Naive thymus-derived CD8-positive, alpha-beta T cell (primary cell): ENCODE results near the gene ELOVL2. TPM values are rescaled to one million over a fixed set of nuclear protein-coding genes. Genes with fewer than 3 reads are reported as not detected.
"Not testable (repeated sequence)": the region's sequence is repeated elsewhere in the genome, so short reads cannot be mapped to it uniquely, and the experiment has no call there.

Source experiments
- ATAC-seq, 2 donors: fragments of 150-1000 bp; cut with Tn5 transposase in 1 of 2; sonication (Bioruptor Pico), chemical (Tn5 transposase) in 1 of 2; 1 replicate in 1 of 2; 2 replicates in 1 of 2; pipeline ENCODE4 v1.10.0; 2021; ENCODE audit warnings: mild to moderate bottlenecking in 2 of 2, moderate library complexity in 2 of 2
- POLR2A ChIA-PET: fragments of 350-600 bp; sonication (Branson Sonifier 250); formaldehyde crosslinking; loops from one replicate; lab custom pipeline; 2021; ENCODE audit warnings: antibody characterized with exemption; lab: Charles Lee
- DNase-seq, 10 donors: peaks; one replicate each; pipeline versions ENCODE4 v3.0.0 to v3.0.0-alpha.2; 2020 to 2022
- H3K27ac Mint-ChIP-seq, 10 donors: one replicate each; pipeline ENCODE4 v1.8.0; 2020 to 2022; ENCODE audit warnings: mild to moderate bottlenecking in 10 of 10, mixed read lengths in 10 of 10, moderate library complexity in 4 of 10, inconsistent platforms in 1 of 10
- H3K27me3 Mint-ChIP-seq, 5 donors: one replicate each; pipeline ENCODE4 v1.8.0; 2021 to 2022; ENCODE audit warnings: mixed read lengths in 5 of 5
- H3K36me3 Mint-ChIP-seq, 3 donors: one replicate each; pipeline ENCODE4 v1.8.0; 2020 to 2022; ENCODE audit warnings: mixed read lengths in 3 of 3, mild to moderate bottlenecking in 2 of 3, inconsistent platforms in 1 of 3
- H3K4me1 Mint-ChIP-seq, 4 donors: one replicate each; pipeline ENCODE4 v1.8.0; 2021 to 2022; ENCODE audit warnings: mixed read lengths in 4 of 4
- H3K4me3 Mint-ChIP-seq, 10 donors: one replicate each; pipeline ENCODE4 v1.8.0; 2020 to 2022; ENCODE audit warnings: mild to moderate bottlenecking in 10 of 10, mixed read lengths in 10 of 10, moderate library complexity in 6 of 10, inconsistent platforms in 1 of 10
- H3K9me3 Mint-ChIP-seq, 9 donors: one replicate each; pipeline ENCODE4 v1.8.0; 2020 to 2022; ENCODE audit warnings: mixed read lengths in 9 of 9, mild to moderate bottlenecking in 3 of 9, inconsistent platforms in 1 of 9, moderate library complexity in 1 of 9
- polyA plus RNA-seq, 3 donors: library from polyadenylated mRNA; unstranded; fragments of 300-500 nt; fragmentation: Illumina TruSeq; gene quantifications; one replicate each; pipeline ENCODE4 v1.2.3, GENCODE V29; 2021
- total RNA-seq, 8 experiments: library from RNA in 2 of 8; stranded (reverse) in 2 of 8; gene quantifications; one replicate each; pipeline ENCODE4 v1.2.3 and lab custom pipeline; 2021 to 2026

The ELOVL2 gene
- total and polyA plus RNA-seq, 5 experiments from 2014 or later: not detected

DNA sequence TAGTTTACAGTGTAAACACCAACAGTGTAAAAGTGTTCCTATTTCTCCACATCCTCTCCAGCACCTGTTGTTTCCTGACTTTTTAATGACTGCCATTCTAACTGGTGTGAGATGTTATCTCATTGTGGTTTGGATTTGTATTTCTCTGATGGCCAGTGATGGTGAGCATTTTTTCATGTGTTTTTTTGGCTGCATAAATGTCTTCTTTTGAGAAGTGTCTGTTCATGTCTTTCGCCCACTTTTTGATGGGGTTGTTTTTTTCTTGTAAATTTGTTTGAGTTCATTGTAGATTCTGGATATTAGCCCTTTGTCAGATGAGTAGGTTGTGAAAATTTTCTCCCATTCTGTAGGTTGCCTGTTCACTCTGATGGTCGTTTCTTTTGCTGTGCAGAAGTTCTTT is 59.1 kb downstream of the ELOVL2 start:
- POLR2A ChIA-PET, H3K4me3 Mint-ChIP-seq, H3K36me3 Mint-ChIP-seq, H3K4me1 Mint-ChIP-seq, ATAC-seq, H3K9me3 Mint-ChIP-seq, DNase-seq, H3K27ac Mint-ChIP-seq: not testable (repeated sequence)
- H3K27me3 Mint-ChIP-seq: peaks cover 4 to 27% (median 8%) of the 10 kb centered on the region in 5 donors

DNA sequence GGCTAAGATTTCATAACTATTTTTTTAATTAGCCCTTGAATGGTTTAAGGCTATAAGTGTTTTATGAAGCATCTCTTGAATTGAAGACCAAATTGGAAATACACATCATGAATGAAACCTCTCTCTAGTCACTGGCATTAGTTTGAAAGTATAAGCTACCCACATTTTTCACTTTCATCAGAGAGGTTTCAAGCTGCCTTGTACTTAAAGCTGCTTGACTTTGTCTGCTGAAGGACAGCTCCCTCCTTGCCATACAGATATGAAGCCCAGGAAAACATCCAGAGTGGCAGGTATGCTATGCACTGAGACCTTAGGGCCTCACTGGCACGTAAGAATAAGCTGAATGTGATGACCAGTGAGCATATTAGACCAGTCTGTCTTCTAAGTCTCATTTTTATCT is 62.7 kb downstream of the ELOVL2 start:
- H3K36me3 Mint-ChIP-seq: peaks cover 0 to 2% (median 0%) of the 10 kb centered on the region in 3 donors
- H3K4me3 Mint-ChIP-seq: no peak overlapping the region
- POLR2A ChIA-PET: no interaction called here
- H3K27ac Mint-ChIP-seq: no peak overlapping the region
- no peaks in the 10 kb centered on the region for H3K4me1 Mint-ChIP-seq
- H3K9me3 Mint-ChIP-seq: peaks cover 0 to 6% (median 0%) of the 10 kb centered on the region in 9 donors
- H3K27me3 Mint-ChIP-seq: peaks cover 0 to 12% (median 6%) of the 10 kb centered on the region in 5 donors
- ATAC-seq: no peak
- no peak for DNase-seq

DNA sequence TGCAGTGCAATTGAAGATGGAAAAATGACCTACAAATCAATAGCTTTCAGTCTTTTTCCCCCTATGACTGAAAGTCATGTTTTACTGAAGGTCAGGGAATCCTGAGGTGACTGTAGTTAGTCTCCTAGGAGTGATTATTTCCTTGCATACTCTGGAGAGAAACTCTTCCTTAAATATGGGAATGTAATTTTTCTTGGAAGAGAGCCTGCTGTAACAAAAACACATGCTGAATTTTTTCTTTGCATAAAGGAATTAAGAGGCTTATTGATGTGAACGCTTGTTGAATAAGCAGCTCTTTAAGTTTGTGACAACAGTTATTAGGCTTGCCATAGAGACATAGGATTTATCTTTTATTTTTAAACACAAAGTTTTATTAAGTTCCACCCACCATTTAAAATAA is 64.5 kb downstream of the ELOVL2 start:
- Mint-ChIP-seq H3K4me3 (no peak overlapping the region), H3K4me1 (peaks cover 0 to 2% (median 0%) of the 10 kb centered on the region in 4 donors), H3K27ac (no peak overlapping the region), H3K36me3 (no peaks in the 10 kb centered on the region), H3K27me3 (peaks cover 0 to 12% (median 6%) of the 10 kb centered on the region in 5 donors), H3K9me3 (peaks cover 0 to 5% (median 0%) of the 10 kb centered on the region in 9 donors)
- POLR2A ChIA-PET: no interaction called here
- no peak for ATAC-seq
- DNase-seq: no peak

DNA sequence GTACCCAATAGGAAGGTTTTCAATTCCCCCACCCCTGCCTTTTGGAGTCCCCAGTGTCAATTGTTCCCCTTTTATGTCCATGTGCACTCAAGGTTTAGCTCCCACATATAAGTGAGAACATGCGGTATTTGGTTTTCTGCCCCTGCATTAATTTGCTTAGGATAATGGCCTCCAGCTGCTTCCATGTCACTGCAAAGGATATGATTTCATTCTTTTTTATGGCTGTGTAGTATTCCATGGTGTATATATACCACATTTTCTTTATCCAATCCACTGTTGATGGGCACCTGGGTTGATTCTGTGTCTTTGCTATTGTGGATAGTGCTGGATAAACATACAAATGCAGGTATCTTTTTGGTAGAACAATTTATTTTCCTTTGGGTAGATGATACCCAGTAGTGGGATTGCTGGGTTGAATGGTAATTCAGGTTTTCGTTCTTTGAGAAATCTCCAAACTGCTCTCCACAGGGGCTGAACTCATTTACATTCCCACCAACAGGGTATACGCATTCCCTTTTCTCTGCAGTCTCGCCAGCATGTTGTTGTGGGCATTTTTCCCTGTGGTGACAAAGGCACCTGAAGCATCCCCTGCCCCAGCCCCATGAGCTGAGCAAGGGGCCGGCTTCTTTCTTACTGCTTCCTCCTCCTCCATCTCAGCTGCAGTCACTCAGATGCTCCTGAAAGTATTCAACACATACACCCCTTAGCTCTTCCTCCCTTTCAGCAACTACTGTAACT is 66.7 kb downstream of the ELOVL2 start:
- POLR2A ChIA-PET: no interaction called here
- Mint-ChIP-seq H3K36me3 (no peaks in the 10 kb centered on the region), H3K4me3 (no peak overlapping the region), H3K9me3 (peaks cover 0 to 5% (median 0%) of the 10 kb centered on the region in 9 donors), H3K4me1 (peaks cover 0 to 2% (median 0%) of the 10 kb centered on the region in 4 donors), H3K27ac (no peak overlapping the region), H3K27me3 (peaks cover 0 to 12% (median 6%) of the 10 kb centered on the region in 5 donors)
- ATAC-seq: no peak
- DNase-seq: no peak

DNA sequence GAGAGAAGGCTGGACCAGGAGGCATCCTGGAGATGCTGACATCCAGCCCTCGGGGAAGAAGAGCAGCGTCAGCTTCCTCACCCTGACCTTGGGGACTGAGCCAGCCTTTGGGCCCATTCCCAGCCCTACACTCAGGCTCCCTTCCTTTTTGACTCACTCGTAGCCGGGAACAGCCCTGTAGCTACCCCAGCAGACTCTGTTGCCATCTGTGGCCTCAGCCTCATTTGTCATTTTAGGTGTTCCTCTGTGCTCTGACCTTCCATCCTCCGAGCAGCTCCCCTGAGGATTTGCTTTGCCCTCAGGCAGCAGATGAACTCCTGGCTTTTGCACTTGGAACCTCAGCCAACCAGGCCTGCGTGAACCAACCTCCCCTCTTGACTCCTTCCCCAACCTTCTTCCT is 67.5 kb downstream of the ELOVL2 start:
- H3K4me1 Mint-ChIP-seq: peaks cover 0 to 2% (median 0%) of the 10 kb centered on the region in 4 donors
- DNase-seq: no peak
- no peak overlapping the region for H3K4me3 Mint-ChIP-seq
- H3K9me3 Mint-ChIP-seq: peaks cover 0 to 5% (median 0%) of the 10 kb centered on the region in 9 donors
- peaks cover 0 to 12% (median 6%) of the 10 kb centered on the region in 5 donors for H3K27me3 Mint-ChIP-seq
- no peaks in the 10 kb centered on the region for H3K36me3 Mint-ChIP-seq
- ATAC-seq: no peak
- POLR2A ChIA-PET: no interaction called here
- no peak overlapping the region for H3K27ac Mint-ChIP-seq

DNA sequence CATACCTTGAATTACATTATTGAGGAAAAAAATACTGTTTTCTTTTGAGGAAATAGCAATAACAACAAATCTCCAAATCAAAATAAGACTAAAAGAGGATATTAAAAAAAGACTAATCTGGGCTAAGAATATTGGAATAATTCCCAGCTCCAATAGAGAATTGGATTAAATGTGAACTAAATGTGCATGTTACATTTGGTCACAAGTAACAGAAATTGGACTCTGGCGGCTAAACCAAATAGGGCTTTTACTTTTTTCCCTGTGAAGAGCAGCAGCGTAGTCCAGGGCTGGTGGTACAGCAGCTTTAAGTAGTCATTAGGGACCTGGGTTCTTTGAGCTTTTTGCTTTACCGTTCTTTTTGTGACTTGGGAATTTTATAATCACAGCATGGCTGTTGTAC is 71.9 kb downstream of the ELOVL2 start:
- Mint-ChIP-seq H3K36me3 (no peaks in the 10 kb centered on the region), H3K27me3 (peaks cover 3 to 23% (median 12%) of the 10 kb centered on the region in 5 donors), H3K4me1 (peaks cover 0 to 2% (median 0%) of the 10 kb centered on the region in 4 donors), H3K9me3 (peaks cover 0 to 11% (median 4%) of the 10 kb centered on the region in 9 donors), H3K27ac (no peak overlapping the region), H3K4me3 (no peak overlapping the region)
- DNase-seq: no peak
- POLR2A ChIA-PET: no interaction called here
- no peak for ATAC-seq

DNA sequence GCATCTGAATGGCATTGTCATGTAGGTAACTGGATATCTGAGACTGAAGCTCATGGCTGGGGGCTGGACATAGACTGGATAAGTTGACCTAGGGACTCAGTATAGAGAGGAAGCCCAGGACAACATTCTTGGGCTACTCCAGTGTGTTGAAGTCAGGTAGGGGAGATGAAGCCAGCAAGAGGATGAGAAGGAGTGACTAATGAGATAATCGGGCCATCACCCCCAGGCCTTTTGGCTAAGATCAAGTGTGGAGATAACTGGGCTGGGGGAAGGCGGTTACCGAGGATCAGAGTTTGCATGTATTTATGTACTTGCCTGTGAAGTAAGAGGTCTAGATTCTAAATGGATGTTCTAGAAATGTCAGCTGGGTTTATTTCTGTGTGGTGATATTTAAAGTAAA is 73.4 kb downstream of the ELOVL2 start:
- peaks cover 3 to 23% (median 12%) of the 10 kb centered on the region in 5 donors for H3K27me3 Mint-ChIP-seq
- H3K27ac Mint-ChIP-seq: no peak overlapping the region
- H3K4me3 Mint-ChIP-seq: no peak overlapping the region
- ATAC-seq (no peak), DNase-seq (no peak)
- peaks cover 0 to 8% (median 0%) of the 10 kb centered on the region in 3 donors for H3K36me3 Mint-ChIP-seq
- H3K9me3 Mint-ChIP-seq: peaks cover 0 to 23% (median 10%) of the 10 kb centered on the region in 9 donors
- POLR2A ChIA-PET: no interaction called here
- H3K4me1 Mint-ChIP-seq: no peaks in the 10 kb centered on the region

DNA sequence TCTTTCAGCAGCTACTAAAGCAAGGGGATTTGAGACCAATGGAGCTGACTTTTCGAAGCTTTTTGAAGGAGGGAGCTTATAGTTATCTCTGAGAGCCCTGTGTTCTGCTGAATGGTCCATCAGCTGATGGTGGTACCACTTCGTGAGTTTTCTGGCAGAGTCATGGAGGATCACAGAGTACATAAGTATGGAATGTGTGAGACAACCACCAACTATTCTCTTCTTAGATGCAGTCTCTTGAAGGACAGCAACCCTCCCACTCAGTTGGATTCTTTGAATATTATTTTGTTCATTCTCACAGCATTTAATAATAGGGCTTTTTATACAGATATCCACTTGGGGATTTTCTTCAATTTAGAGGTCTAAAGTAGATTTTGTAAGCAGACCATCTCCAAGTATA is 75.3 kb downstream of the ELOVL2 start:
- POLR2A ChIA-PET: no interaction called here
- Mint-ChIP-seq H3K27me3 (peaks cover 3 to 23% (median 21%) of the 10 kb centered on the region in 5 donors), H3K4me1 (no peaks in the 10 kb centered on the region), H3K9me3 (peaks cover 0 to 29% (median 17%) of the 10 kb centered on the region in 9 donors), H3K36me3 (peaks cover 0 to 19% (median 4%) of the 10 kb centered on the region in 3 donors), H3K27ac (no peak overlapping the region), H3K4me3 (no peak overlapping the region)
- ATAC-seq: no peak
- DNase-seq: no peak

DNA sequence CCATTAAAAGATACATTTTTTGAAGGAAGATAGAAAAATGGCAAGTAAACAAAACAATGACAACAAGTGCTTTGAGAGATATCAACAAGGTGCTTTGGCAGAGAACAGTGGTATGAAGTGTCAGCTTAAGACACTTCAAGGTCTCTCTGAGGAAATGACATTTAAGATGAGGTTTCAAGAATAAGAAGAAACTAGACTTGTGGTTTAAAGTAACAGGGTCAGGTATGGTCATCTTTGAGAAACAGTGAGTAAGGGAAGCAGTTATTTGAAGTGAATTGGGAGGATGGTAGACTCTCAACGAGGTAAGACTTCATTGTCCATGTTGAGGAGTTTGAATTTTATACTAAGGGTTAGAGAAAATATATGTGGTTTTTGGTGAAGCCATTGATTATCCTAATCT is 79.4 kb downstream of the ELOVL2 start:
- Mint-ChIP-seq H3K4me1 (no peaks in the 10 kb centered on the region), H3K9me3 (peaks cover 0 to 29% (median 17%) of the 10 kb centered on the region in 9 donors)
- POLR2A ChIA-PET: no interaction called here

DNA sequence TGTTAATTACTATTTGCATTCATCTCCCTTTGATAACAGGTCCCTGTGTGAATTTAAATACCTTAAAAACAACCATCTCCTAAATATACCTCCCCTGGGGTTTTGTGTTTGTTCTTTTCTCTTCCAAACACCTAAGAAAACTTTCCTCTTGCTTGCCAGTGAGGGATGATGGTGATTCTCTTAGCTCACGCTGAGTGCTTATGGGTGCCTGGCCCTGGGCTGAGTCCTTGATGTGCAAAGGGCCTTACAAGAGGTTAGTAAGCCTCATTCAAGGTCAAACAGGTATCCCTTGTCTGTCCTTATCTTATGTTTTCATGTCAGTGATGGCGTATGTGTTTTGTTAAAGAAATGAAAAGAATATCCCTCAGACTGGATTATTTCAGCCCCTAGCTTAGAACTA is 81.0 kb downstream of the ELOVL2 start:
- Mint-ChIP-seq H3K27ac (no peak overlapping the region), H3K36me3 (peaks cover 0 to 19% (median 4%) of the 10 kb centered on the region in 3 donors), H3K9me3 (peaks cover 0 to 25% (median 17%) of the 10 kb centered on the region in 9 donors), H3K4me3 (no peak overlapping the region), H3K4me1 (no peaks in the 10 kb centered on the region), H3K27me3 (peaks cover 4 to 24% (median 20%) of the 10 kb centered on the region in 5 donors)
- POLR2A ChIA-PET: no interaction called here
- DNase-seq: no peak
- no peak for ATAC-seq

More for the DNA sequence above, 79.4 kb downstream of the ELOVL2 start:
- Mint-ChIP-seq H3K4me3 (no peak overlapping the region), H3K27ac (no peak overlapping the region), H3K36me3 (peaks cover 0 to 19% (median 4%) of the 10 kb centered on the region in 3 donors), H3K27me3 (peaks cover 4 to 23% (median 19%) of the 10 kb centered on the region in 5 donors)
- DNase-seq (no peak), ATAC-seq (no peak)

DNA sequence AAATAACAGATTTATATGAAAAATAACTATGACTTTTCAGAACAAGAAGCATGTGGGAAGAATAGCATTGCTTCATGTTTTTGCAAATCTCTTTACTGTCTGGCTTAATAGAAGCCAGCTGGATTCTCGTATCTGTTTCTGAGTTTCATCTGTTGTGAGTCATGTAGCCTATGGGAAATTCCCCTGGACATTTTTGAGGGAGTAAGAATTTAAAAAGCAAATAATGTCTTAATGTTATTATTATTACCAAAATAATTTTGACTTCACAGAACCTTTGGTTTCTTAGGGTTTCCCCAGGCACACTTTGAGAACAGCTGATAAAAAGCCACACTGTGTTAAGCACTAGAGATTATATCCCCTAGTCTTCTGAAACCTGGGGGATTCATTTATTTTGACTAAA is 81.4 kb downstream of the ELOVL2 start:
- no peak overlapping the region for H3K4me3 Mint-ChIP-seq
- POLR2A ChIA-PET: no interaction called here
- no peak overlapping the region for H3K27ac Mint-ChIP-seq
- ATAC-seq (no peak), DNase-seq (no peak)
- peaks cover 0 to 24% (median 14%) of the 10 kb centered on the region in 9 donors for H3K9me3 Mint-ChIP-seq
- peaks cover 0 to 19% (median 4%) of the 10 kb centered on the region in 3 donors for H3K36me3 Mint-ChIP-seq
- no peaks in the 10 kb centered on the region for H3K4me1 Mint-ChIP-seq
- H3K27me3 Mint-ChIP-seq: peaks cover 4 to 23% (median 18%) of the 10 kb centered on the region in 5 donors

DNA sequence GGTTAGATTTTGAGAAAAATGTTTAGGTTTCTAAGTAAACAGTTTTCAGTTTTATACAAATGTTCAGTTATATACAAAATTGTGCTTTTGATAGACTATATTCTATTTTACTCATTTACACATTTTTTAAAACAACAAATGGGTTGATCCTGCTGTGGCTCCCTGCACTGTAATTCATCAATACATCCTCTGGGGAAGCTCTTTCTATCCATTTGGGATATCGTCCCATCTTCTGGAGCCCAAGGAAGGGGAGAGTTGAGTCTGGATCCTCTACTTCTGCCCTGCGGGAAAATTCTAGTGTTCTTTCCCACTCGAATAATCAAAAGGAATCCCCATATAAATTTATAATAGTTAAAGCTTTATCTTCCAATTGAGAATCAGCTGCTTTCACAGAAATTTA is 82.3 kb downstream of the ELOVL2 start:
- Mint-ChIP-seq H3K36me3 (peaks cover 0 to 19% (median 4%) of the 10 kb centered on the region in 3 donors), H3K4me1 (no peaks in the 10 kb centered on the region), H3K4me3 (no peak overlapping the region), H3K9me3 (peaks cover 0 to 24% (median 11%) of the 10 kb centered on the region in 9 donors), H3K27ac (no peak overlapping the region), H3K27me3 (peaks cover 4 to 23% (median 20%) of the 10 kb centered on the region in 5 donors)
- ATAC-seq (no peak), DNase-seq (no peak)
- POLR2A ChIA-PET: no interaction called here

DNA sequence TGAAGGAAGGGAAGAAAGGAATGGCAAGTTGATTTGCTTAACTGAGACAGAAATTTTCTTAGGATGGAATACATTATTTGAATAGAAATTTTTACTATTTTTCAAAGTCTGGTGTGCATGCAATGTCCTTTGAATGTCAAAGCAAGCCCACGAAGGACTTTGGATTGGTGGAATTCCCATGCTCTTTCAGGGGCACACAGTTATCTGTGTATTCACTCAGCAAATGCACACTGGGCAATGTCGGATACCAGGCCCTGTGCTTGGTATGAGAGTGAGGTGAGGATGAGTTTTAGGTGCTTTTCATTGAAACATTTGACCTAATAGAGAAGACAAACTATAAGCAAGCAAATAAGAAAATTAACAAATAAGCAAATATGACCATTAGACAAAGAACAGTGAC is 83.9 kb downstream of the ELOVL2 start:
- Mint-ChIP-seq H3K9me3 (peaks cover 0 to 7% (median 2%) of the 10 kb centered on the region in 9 donors), H3K4me3 (no peak overlapping the region), H3K27me3 (peaks cover 4 to 23% (median 16%) of the 10 kb centered on the region in 5 donors), H3K4me1 (no peaks in the 10 kb centered on the region), H3K36me3 (peaks cover 0 to 7% (median 2%) of the 10 kb centered on the region in 3 donors), H3K27ac (peak overlapping the region in 1 of 10 donors; percentile 13)
- POLR2A ChIA-PET: no interaction called here
- ATAC-seq: no peak
- DNase-seq: no peak
